ENCODE results near the gene CAMK2B.

CAMK2B gene

DNA sequence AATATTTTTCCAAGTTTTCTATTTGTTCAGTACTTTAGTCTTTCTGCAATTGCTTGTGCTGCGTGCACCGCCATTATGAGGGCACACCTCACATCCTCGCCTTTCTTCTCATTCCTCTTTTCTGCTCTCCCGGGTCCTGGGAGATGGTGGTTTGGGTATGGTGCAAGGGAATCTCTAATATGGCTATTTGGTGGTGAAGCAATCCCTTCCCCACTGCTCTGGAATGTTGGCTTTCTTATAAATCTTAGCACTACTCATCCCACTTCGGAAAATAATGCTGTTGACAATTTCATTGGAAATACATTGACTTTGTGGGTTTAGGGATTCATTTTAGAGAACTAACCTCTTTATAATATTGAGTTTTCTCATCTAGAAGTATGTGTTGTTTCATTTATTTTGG is 134.2 kb downstream of the CAMK2B start:
- no peak for DNase-seq
- no peak overlapping the region for H3K4me3 ChIP-seq (ENCODE audit: low read length)
- TF ChIP-seq, protein P1, sequence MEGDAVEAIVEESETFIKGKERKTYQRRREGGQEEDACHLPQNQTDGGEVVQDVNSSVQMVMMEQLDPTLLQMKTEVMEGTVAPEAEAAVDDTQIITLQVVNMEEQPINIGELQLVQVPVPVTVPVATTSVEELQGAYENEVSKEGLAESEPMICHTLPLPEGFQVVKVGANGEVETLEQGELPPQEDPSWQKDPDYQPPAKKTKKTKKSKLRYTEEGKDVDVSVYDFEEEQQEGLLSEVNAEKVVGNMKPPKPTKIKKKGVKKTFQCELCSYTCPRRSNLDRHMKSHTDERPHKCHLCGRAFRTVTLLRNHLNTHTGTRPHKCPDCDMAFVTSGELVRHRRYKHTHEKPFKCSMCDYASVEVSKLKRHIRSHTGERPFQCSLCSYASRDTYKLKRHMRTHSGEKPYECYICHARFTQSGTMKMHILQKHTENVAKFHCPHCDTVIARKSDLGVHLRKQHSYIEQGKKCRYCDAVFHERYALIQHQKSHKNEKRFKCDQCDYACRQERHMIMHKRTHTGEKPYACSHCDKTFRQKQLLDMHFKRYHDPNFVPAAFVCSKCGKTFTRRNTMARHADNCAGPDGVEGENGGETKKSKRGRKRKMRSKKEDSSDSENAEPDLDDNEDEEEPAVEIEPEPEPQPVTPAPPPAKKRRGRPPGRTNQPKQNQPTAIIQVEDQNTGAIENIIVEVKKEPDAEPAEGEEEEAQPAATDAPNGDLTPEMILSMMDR (IDR thresholded peaks at IDR 0.05; ENCODE audit: low read length): no peak
- TF ChIP-seq EZH2phosphoT487 (IDR thresholded peaks at IDR 0.05; ENCODE audit: low read length) (no peak), EZH2 (optimal IDR thresholded peaks at IDR 0.05; ENCODE audit: low read depth, low read length) (no peak)
- no peak overlapping the region for H3K4me2 ChIP-seq (ENCODE audit: low read depth, low read length)
- no peaks in the 10 kb centered on the region for H4K20me1 ChIP-seq (ENCODE audit: insufficient read depth, low read length)
- no peaks in the 10 kb centered on the region for H3K4me1 ChIP-seq (ENCODE audit: low read length)
- no peaks in the 10 kb centered on the region for H3K79me2 ChIP-seq (ENCODE audit: low read length)
- H3K27ac ChIP-seq (ENCODE audit: low read length): no peak overlapping the region
- H2AFZ ChIP-seq (ENCODE audit: low read length): no peak overlapping the region
- H3K36me3 ChIP-seq (replicated peaks; ENCODE audit: insufficient read depth, low read length): no peaks in the 10 kb centered on the region
- H3K9ac ChIP-seq (ENCODE audit: low read length): no peak overlapping the region
- H3K9me3 ChIP-seq (replicated peaks; ENCODE audit: insufficient read depth, low read length): no peaks in the 10 kb centered on the region
- no peaks in the 10 kb centered on the region for H3K9me2 ChIP-seq (replicated peaks; ENCODE audit: insufficient read depth, low read length)
- H3K27me3 ChIP-seq (replicated peaks; ENCODE audit: insufficient read depth, low read length): no peaks in the 10 kb centered on the region
- H3F3A ChIP-seq (ENCODE audit: insufficient read depth, low read length): no peaks in the 10 kb centered on the region

DNA sequence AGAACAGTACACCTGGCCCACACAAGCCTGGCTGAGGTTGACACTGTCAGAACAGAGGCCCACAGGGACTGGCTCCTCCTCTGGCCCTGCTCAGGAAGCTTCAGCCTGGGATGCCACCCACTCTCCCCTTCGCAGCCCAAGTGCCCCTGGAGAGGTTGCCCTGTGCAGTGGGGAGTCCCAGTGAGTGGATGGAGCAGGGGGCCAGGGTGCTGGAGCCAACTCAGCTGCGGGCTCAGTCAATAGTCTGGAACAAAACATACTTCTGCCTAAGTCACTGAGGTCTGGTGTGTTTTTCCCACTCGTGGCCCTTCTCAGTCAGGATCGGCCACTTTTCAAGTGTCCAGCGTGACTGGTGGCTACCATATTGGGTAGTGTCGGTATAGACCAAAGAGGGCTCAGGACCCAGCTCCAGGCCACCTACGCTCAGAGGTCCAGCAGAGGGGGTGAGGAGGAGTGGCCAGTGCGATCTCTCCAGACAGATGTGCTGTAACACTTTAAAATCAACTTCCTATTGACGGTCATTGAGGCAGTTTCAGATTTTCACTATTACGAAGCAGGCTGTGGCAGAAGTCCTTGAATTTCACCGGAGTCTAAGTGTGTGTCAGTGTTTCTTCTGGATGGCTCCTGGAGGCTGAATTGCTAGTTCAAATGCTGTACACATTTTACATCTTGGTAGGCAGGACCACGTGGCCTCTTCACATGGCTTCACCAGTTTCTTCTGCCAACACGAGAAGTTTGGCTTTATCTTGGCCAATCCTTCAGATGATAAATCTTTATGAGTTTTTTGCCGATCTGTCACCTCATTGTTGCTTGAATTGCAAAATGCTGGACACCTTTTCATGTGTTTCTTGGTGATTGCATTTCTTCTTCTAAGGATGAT is 135.2 kb downstream of the CAMK2B start:
- no peaks in the 10 kb centered on the region for H3K79me2 ChIP-seq (ENCODE audit: low read length)
- no peaks in the 10 kb centered on the region for H3K9me2 ChIP-seq (replicated peaks; ENCODE audit: insufficient read depth, low read length)
- H3K27me3 ChIP-seq (replicated peaks; ENCODE audit: insufficient read depth, low read length): no peaks in the 10 kb centered on the region
- no peaks in the 10 kb centered on the region for H3K36me3 ChIP-seq (replicated peaks; ENCODE audit: insufficient read depth, low read length)
- H3K9me3 ChIP-seq (replicated peaks; ENCODE audit: insufficient read depth, low read length): no peaks in the 10 kb centered on the region
- no peak overlapping the region for H3K9ac ChIP-seq (ENCODE audit: low read length)
- H3F3A ChIP-seq (ENCODE audit: insufficient read depth, low read length): no peaks in the 10 kb centered on the region
- H3K27ac ChIP-seq (ENCODE audit: low read length): no peak overlapping the region
- no peak overlapping the region for H3K4me3 ChIP-seq (ENCODE audit: low read length)
- no peaks in the 10 kb centered on the region for H3K4me1 ChIP-seq (ENCODE audit: low read length)
- H2AFZ ChIP-seq (ENCODE audit: low read length): no peak overlapping the region
- no peak for TF ChIP-seq EZH2phosphoT487 (IDR thresholded peaks at IDR 0.05; ENCODE audit: low read length)
- TF ChIP-seq EZH2 (optimal IDR thresholded peaks at IDR 0.05; ENCODE audit: low read depth, low read length): no peak
- TF ChIP-seq, protein P1 (IDR thresholded peaks at IDR 0.05; ENCODE audit: low read length): no peak
- no peak for DNase-seq
- H3K4me2 ChIP-seq (ENCODE audit: low read depth, low read length): no peak overlapping the region
- H4K20me1 ChIP-seq (ENCODE audit: insufficient read depth, low read length): no peaks in the 10 kb centered on the region

DNA sequence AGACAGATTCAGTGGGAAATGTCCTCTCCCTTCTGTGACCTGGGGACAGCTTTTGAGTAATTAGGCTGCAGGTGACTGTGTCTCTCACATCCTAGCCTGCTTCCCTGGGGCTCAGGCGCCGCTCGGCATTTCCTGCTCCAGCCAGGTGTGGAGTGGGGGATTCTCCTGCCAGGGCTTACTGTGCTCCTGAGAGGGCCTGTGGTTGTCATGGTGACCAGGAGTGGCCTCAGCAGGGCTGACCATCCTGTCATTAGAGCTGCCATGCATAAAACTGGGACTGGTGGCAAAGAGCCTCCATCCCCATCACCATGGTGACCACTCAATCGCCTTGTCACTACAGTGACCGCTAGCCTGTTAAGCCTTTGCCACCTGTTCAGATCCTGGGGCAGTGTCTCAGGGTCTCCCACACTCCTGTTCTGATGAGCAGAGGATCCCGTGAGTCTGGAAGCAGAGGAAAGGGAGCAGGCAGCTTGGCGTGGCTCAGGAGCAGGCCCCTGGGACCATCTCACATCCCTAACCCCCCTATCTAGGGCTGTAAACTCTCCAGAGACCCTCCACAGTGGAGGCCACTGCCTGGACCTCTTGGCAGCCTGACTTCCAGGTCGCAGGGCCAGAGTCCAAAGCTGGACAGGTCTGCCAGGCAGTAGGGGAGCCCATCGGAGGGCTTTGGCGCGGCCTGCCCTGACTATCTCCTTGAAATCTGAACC is 136.0 kb downstream of the CAMK2B start, which contains the start of gene GCK:
TSS of gene GCK (minus strand) at position 154 of the 707 bp plus-strand sequence. CDS start 486 bp downstream, outside the sequence.
- Histone ChIP-seq H3K9ac (ENCODE audit: low read length) (no peak within 1 kb of the TSS), H3K9me3 (replicated peaks; ENCODE audit: insufficient read depth, low read length) (no peaks in the 10 kb centered on the region), H4K20me1 (ENCODE audit: insufficient read depth, low read length) (no peaks in the 10 kb centered on the region), H3K36me3 (replicated peaks; ENCODE audit: insufficient read depth, low read length) (no peaks in the 10 kb centered on the region), H3F3A (ENCODE audit: insufficient read depth, low read length) (no peaks in the 10 kb centered on the region), H2AFZ (ENCODE audit: low read length) (no peak within 1 kb of the TSS), H3K27ac (ENCODE audit: low read length) (no peak within 1 kb of the TSS), H3K4me1 (ENCODE audit: low read length) (no peaks in the 10 kb centered on the region), H3K4me2 (ENCODE audit: low read depth, low read length) (no peak within 1 kb of the TSS), H3K27me3 (replicated peaks; ENCODE audit: insufficient read depth, low read length) (no peaks in the 10 kb centered on the region), H3K79me2 (ENCODE audit: low read length) (no peaks in the 10 kb centered on the region), H3K4me3 (ENCODE audit: low read length) (no peak within 1 kb of the TSS), H3K9me2 (replicated peaks; ENCODE audit: insufficient read depth, low read length) (no peaks in the 10 kb centered on the region)
- no peak for DNase-seq
- TF ChIP-seq, protein P1 (IDR thresholded peaks at IDR 0.05; ENCODE audit: low read length): no peak
- TF ChIP-seq EZH2phosphoT487 (IDR thresholded peaks at IDR 0.05; ENCODE audit: low read length) (no peak), EZH2 (optimal IDR thresholded peaks at IDR 0.05; ENCODE audit: low read depth, low read length) (no peak)

Data from MM.1S (cell line).